Measurements from ENCODE around the gene CORO1C.

DNA sequence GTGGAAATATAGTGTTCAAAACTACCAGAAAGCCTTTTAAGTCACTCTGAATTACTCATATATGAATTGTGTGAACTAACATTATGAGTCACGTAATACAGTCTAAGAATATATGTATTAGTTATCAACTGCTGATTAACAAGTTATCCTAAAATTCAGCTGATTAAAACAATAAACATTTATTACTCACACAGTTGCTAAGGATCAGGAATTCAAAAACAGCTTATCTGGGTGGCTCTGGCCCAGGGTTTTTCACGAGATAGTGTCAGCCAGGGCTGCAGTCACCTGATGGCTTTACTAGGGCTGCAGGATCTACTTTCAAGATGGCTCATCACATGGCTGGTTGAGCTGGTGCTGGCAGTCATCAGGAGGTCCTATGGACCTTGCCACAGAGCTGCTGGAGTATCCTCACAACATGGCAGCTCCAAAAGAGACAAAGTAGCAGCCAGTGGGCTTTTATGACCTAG is 36.5 kb downstream of the CORO1C start:
- TF ChIP-seq, protein P1, sequence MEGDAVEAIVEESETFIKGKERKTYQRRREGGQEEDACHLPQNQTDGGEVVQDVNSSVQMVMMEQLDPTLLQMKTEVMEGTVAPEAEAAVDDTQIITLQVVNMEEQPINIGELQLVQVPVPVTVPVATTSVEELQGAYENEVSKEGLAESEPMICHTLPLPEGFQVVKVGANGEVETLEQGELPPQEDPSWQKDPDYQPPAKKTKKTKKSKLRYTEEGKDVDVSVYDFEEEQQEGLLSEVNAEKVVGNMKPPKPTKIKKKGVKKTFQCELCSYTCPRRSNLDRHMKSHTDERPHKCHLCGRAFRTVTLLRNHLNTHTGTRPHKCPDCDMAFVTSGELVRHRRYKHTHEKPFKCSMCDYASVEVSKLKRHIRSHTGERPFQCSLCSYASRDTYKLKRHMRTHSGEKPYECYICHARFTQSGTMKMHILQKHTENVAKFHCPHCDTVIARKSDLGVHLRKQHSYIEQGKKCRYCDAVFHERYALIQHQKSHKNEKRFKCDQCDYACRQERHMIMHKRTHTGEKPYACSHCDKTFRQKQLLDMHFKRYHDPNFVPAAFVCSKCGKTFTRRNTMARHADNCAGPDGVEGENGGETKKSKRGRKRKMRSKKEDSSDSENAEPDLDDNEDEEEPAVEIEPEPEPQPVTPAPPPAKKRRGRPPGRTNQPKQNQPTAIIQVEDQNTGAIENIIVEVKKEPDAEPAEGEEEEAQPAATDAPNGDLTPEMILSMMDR (IDR thresholded peaks at IDR 0.05), result no peak
- no peak for TF ChIP-seq EP300 (IDR thresholded peaks at IDR 0.05; ENCODE audit: low read depth)
- no peak for TF ChIP-seq POLR2A (IDR thresholded peaks at IDR 0.05)

Measured in transverse colon (tissue), 3 donors.